Measurements from ENCODE around the gene EXOC7. TPM values are rescaled to one million over a fixed set of nuclear protein-coding genes. Genes with fewer than 3 reads are reported as not detected.

The EXOC7 gene
- total RNA-seq, 2 donors from 2014 or later = 88.0 to 95.0 TPM

DNA sequence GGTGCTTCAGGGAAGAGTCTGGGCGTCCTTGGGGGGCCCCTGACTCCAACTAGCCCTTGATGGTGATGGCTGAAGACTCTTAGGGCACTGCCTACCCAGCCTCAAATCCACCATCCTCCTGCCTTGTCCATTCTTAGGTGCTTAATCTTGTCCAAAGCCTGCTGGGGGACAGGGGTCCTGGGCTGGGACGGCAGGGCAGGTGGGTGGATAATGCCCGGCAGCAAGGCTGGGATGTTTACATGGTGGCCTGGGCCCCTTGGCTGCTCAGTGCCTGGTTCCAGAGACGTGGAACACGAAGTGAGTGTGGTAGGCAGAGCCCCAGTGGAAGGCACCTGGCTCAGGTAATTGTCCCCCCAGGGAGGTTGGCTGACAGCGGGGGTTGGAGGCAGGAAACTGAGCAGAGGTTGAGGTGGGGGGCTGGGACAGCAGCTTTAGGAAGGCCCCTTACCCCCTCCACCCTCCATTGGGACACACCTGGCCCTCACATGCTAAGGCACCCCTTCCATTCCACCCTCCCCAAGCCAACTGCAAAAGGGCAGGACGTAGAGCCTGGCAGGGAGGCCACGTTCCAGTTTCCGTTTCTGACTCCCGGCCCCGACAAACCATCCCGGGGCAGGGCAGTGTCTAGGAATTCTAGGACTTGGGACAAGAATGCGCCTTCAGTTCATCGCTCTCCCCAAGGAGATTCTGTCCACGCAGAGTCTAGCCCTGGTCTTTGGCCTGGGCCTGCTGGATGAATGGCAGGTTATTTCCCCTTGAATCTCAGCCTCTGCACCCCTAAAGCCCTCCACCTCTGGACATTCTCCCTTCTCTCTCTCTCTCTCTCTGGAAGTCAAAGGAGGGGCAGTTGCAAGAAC lies 35.5 kb upstream of the EXOC7 start:
- peaks cover 15% of the 10 kb centered on the region for H3K4me1 ChIP-seq

DNA sequence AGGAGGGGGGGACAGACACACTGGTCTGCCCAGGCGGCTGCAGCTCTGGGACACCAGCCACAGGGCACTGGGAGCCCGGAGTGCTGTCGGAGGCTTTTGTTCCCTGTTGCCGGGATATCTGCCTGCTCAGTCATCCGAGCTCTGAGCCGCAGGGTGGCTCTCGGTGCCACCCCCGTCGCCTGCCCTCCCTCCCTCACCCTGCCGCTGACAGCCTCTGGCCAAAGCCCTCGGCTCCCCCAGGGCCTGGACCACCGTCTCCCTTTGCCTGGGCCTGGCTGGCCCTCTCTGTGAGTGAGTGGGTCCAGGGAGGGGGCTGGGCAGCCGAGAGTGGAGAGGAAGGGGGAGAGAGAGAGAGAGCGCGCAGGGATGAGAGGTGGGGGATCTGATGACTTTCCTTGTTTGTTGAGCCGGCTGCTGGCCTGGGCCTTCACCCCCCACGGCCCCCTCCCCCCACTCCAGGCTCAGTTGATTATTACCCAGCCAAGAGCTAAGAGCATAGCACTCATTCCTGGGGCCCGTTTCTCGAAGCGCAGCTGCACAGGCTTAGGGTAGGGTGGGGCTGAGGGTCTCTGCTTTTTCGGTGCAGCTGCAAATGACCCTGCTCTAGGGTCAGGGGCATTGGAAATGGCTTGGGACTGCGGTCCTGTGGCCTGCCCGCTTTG lies 34.8 kb upstream of the EXOC7 start:
- H3K9me3 ChIP-seq = no peaks in the 10 kb centered on the region
- intact Hi-C loops (cut with DNase I) = no loop called here
- DNase-seq = no peak
- H3K4me1 ChIP-seq = peaks cover 15% of the 10 kb centered on the region
- peaks cover 27% of the 10 kb centered on the region for H3K27me3 ChIP-seq
- H3K9ac ChIP-seq (ENCODE audit: low read depth in 2 of 2, low read length in 2 of 2) = no peak overlapping the region
- no peak overlapping the region for H3K4me3 ChIP-seq
- H3K36me3 ChIP-seq = no peaks in the 10 kb centered on the region
- TF ChIP-seq, protein P1, sequence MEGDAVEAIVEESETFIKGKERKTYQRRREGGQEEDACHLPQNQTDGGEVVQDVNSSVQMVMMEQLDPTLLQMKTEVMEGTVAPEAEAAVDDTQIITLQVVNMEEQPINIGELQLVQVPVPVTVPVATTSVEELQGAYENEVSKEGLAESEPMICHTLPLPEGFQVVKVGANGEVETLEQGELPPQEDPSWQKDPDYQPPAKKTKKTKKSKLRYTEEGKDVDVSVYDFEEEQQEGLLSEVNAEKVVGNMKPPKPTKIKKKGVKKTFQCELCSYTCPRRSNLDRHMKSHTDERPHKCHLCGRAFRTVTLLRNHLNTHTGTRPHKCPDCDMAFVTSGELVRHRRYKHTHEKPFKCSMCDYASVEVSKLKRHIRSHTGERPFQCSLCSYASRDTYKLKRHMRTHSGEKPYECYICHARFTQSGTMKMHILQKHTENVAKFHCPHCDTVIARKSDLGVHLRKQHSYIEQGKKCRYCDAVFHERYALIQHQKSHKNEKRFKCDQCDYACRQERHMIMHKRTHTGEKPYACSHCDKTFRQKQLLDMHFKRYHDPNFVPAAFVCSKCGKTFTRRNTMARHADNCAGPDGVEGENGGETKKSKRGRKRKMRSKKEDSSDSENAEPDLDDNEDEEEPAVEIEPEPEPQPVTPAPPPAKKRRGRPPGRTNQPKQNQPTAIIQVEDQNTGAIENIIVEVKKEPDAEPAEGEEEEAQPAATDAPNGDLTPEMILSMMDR (IDR thresholded peaks at IDR 0.05) = no peak
- H3K27ac ChIP-seq = no peak overlapping the region

More for the DNA sequence above, 35.5 kb upstream of the EXOC7 start:
- intact Hi-C loops (cut with DNase I) = no loop called here
- no peak for DNase-seq
- Histone ChIP-seq H3K27me3 (peaks cover 27% of the 10 kb centered on the region), H3K27ac (no peak overlapping the region), H3K36me3 (no peaks in the 10 kb centered on the region), H3K9ac (ENCODE audit: low read depth in 2 of 2, low read length in 2 of 2) (no peak overlapping the region), H3K9me3 (no peaks in the 10 kb centered on the region), H3K4me3 (peak overlapping the region; percentile 17)
- TF ChIP-seq, protein P1 (IDR thresholded peaks at IDR 0.05) = no peak

- DNase-seq = no peak
- intact Hi-C loops (cut with DNase I) = no loop called here
- Histone ChIP-seq H3K9ac (ENCODE audit: low read depth in 2 of 2, low read length in 2 of 2) (no peak overlapping the region), H3K4me1 (peaks cover 15% of the 10 kb centered on the region), H3K4me3 (no peak overlapping the region), H3K36me3 (no peaks in the 10 kb centered on the region), H3K27ac (no peak overlapping the region), H3K9me3 (no peaks in the 10 kb centered on the region), H3K27me3 (peaks cover 27% of the 10 kb centered on the region)
- TF ChIP-seq, protein P1 (IDR thresholded peaks at IDR 0.05) = no peak
Observed at GRCh38 chr17:76137351-76138233, 34.0 kb upstream of the EXOC7 start.

DNA sequence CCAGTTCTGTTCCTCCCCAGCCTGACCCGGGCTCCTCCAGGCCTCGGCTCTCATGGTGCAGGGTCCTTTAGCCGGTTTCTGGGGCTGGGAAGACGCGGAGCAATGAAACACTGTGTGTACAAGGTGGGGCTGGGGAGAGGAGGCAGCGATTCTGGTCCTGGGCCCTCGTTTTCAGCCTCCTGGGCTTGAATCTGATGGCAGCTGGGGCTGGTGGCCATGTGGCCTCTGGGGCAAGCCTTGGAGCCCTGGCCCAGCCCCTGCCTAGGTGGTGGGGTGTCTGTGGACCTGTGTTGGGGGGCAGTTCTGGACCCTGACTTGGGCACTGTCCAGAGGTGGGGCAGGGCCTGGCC lies 33.4 kb upstream of the EXOC7 start:
- no peak for DNase-seq
- H3K27me3 ChIP-seq = peaks cover 27% of the 10 kb centered on the region
- H3K36me3 ChIP-seq = no peaks in the 10 kb centered on the region
- H3K9me3 ChIP-seq = no peaks in the 10 kb centered on the region
- no peak overlapping the region for H3K27ac ChIP-seq
- TF ChIP-seq, protein P1 (IDR thresholded peaks at IDR 0.05) = no peak
- peaks cover 15% of the 10 kb centered on the region for H3K4me1 ChIP-seq
- H3K9ac ChIP-seq (ENCODE audit: low read depth in 2 of 2, low read length in 2 of 2) = no peak overlapping the region
- H3K4me3 ChIP-seq = no peak overlapping the region
- intact Hi-C loops (cut with DNase I) = no loop called here

GRCh38 chr17:76136276-76137000 lies 32.9 kb upstream of the EXOC7 start:
- no peaks in the 10 kb centered on the region for H3K36me3 ChIP-seq
- H3K27me3 ChIP-seq = peaks cover 27% of the 10 kb centered on the region
- no peak overlapping the region for H3K9ac ChIP-seq (ENCODE audit: low read depth in 2 of 2, low read length in 2 of 2)
- H3K4me3 ChIP-seq = no peak overlapping the region
- no peak for DNase-seq
- intact Hi-C loops (cut with DNase I) = no loop called here
- H3K9me3 ChIP-seq = no peaks in the 10 kb centered on the region
- peaks cover 13% of the 10 kb centered on the region for H3K4me1 ChIP-seq
- no peak overlapping the region for H3K27ac ChIP-seq
- TF ChIP-seq, protein P1 (IDR thresholded peaks at IDR 0.05) = no peak
